PFSK-1 (cell line): ENCODE data around the gene COLQ.

Experiments used
- FOXP2 ChIP-seq: optimal IDR thresholded peaks from 2 replicates; pipeline ENCODE3; 2011; ENCODE audit warnings: borderline replicate concordance, control low read depth, inconsistent platforms; ENCODE audit not compliant: insufficient read depth; ENCODE audit errors: extremely low read length, extremely low read depth
- POLR2AphosphoS5 ChIP-seq: IDR thresholded peaks from 2 replicates; pipeline ENCODE4 v1.6.1; 2012; ENCODE audit warnings: low read depth, mild to moderate bottlenecking, control low read depth, low read length, moderate library complexity
- REST ChIP-seq, 2 experiments: IDR thresholded peaks; 2 replicates each; pipeline versions ENCODE4 v1.6.1 to v1.8.0; 2011 to 2012; ENCODE audit warnings: low read depth in 2 of 2, low read length in 2 of 2, control low read depth in 1 of 2, inconsistent platforms in 1 of 2, mild to moderate bottlenecking in 1 of 2, moderate library complexity in 1 of 2; ENCODE audit not compliant: insufficient read depth in 1 of 2
- SIN3A ChIP-seq: IDR thresholded peaks from 2 replicates; pipeline ENCODE4 v1.6.1; 2012; ENCODE audit warnings: mild to moderate bottlenecking, low read length, moderate library complexity, borderline replicate concordance; ENCODE audit not compliant: insufficient read depth
- TAF1 ChIP-seq: IDR thresholded peaks from 2 replicates; pipeline ENCODE4 v1.6.1; 2012; ENCODE audit warnings: low read length, control low read depth, borderline replicate concordance; ENCODE audit not compliant: insufficient read depth

The COLQ gene

GRCh38 chr3:15429080-15429479 is 92.4 kb downstream of the COLQ start:
- TF ChIP-seq FOXP2 (no peak), TAF1 (no peak), SIN3A (no peak), REST (IDR thresholded peaks at IDR 0.05; ENCODE audit: insufficient read depth in 1 of 2, low read depth in 2 of 2, low read length in 2 of 2) (no peak), POLR2AphosphoS5 (no peak)

- TF ChIP-seq SIN3A = no peak
- no peak for TF ChIP-seq TAF1
- no peak for TF ChIP-seq FOXP2
- no peak for TF ChIP-seq REST (IDR thresholded peaks at IDR 0.05; ENCODE audit: insufficient read depth in 1 of 2, low read depth in 2 of 2, low read length in 2 of 2)
- no peak for TF ChIP-seq POLR2AphosphoS5
These were observed 93.0 kb downstream of the COLQ start for GRCh38 chr3:15428539-15428938.

- TF ChIP-seq POLR2AphosphoS5 = no peak
- no peak for TF ChIP-seq FOXP2
- TF ChIP-seq TAF1 = no peak
- TF ChIP-seq SIN3A = no peak
- TF ChIP-seq REST (IDR thresholded peaks at IDR 0.05; ENCODE audit: insufficient read depth in 1 of 2, low read depth in 2 of 2, low read length in 2 of 2) = no peak
These were observed 93.5 kb downstream of the COLQ start for GRCh38 chr3:15427981-15428380.

GRCh38 chr3:15427182-15427880 is 94.2 kb downstream of the COLQ start, which contains the start of the genes EAF1 and METTL6:
Gene EAF1 (plus strand): TSS chr3:15427598. CDS start chr3:15427780, 182 bp downstream.
Gene METTL6 (minus strand): TSS chr3:15427544. CDS start chr3:15426511, 1,033 bp downstream.
- TF ChIP-seq SIN3A (no peak), FOXP2 (no peak), REST (IDR thresholded peaks at IDR 0.05; ENCODE audit: insufficient read depth in 1 of 2, low read depth in 2 of 2, low read length in 2 of 2) (0 out of 4 replicates have a peak, but pooled peaks of 1 of the 2 experiments have one; percentile 9), TAF1 (peak; percentile 56; the same call in 1 of the 2 replicates), POLR2AphosphoS5 (peak; percentile 88)
